Right renal cortex interstitium (tissue), 3 donors: Measurements from ENCODE around the gene FBXO34. TPM values are rescaled to one million over a fixed set of nuclear protein-coding genes. Genes with fewer than 3 reads are reported as not detected.
"Not testable (repeated sequence)": the region's sequence is repeated elsewhere in the genome, so short reads cannot be mapped to it uniquely, and the experiment has no call there.

ENCODE experiments used
- DNase-seq, 3 donors: peaks; one replicate each; pipeline ENCODE4 v3.0.0-alpha.2; 2013; ENCODE audit warnings: low read depth in 3 of 3, low spot score in 2 of 3
- polyA plus RNA-seq, 3 donors: library from polyadenylated mRNA; unstranded; fragments of 120-200 nt; gene quantifications; one replicate each; pipeline ENCODE4 v1.2.1, GENCODE V29; 2013; ENCODE audit not compliant: insufficient read length in 3 of 3

The FBXO34 gene
- polyA plus RNA-seq, 3 donors: 39.9 to 42.3 (median 40.7) TPM

DNA sequence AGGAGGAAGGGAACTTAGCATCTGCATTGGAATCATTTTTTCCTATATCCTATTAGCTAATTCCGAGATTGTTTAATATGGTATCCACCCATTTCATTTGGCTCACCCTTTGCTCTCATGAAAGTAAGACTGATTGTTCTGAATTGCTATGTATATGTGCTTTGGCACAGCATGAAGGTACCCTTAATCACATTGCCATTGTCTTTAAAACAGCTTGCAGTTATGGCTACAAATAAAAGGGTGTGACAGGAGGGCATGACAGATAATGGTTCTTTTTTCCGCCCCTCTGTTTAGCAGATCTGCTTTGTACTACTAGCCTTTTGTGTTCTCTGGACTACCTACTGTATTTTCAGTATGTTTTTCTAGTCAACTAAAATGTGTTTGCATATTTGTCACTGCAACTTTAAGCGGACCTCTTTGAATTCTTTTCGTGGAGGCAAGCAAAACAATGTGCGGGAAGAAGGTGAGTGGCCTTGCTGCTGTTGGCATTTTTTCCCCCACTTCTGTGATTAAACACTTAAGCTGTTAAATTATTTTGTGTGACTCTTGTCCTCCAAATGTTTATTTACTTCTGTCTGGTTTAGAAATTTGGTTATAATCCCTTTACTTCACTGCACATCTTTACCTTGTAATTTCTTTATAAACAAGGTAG, 35.8 kb downstream of the FBXO34 start:
- no peak for DNase-seq

DNA sequence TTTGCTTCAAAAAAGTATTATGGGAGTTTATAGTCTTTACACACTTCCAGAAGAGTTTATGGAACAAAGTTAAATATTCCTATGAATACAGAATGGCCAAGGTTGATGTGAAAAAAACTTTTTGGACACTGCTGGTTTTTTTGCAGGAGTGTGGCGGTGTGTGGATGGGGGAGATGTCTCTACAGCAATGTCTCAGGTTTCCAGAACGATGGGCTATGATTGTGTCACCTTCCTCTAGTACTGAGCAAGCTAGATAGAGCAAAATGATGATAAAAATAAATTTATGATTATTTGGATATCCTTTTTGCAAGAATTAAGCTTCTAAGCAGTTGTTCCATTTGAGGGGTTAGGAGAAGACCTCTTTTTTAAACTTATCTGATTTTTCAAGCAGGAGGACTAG, 37.9 kb downstream of the FBXO34 start:
- no peak for DNase-seq

DNA sequence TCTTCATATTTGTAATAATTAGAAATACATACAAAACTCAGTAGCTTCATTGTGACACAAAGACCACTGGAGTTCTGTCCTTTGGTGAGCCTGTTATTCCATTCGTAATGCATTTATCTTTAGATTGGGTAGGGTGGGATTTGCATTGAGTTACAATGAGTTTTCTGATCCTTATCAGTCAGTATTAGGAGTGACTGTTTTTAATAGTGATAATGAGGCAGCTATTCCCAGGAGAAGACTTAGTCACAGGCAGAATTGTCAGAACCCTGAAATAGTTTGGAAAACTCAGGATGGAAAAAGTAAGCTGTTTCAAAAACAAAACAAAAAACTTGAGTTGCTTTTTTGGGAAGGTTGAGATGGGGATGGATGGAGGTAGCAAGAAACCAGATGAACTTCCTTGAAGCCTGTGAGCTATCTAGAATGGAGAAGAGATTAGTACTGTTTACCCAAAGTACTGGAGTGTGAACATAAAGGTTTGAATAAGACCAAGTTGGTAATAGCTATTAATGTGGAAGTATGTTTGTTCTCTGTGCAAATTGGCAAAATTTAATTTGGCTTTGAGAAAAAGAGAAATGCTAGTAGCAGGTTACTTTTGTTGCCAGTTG, 38.6 kb downstream of the FBXO34 start:
- no peak for DNase-seq

DNA sequence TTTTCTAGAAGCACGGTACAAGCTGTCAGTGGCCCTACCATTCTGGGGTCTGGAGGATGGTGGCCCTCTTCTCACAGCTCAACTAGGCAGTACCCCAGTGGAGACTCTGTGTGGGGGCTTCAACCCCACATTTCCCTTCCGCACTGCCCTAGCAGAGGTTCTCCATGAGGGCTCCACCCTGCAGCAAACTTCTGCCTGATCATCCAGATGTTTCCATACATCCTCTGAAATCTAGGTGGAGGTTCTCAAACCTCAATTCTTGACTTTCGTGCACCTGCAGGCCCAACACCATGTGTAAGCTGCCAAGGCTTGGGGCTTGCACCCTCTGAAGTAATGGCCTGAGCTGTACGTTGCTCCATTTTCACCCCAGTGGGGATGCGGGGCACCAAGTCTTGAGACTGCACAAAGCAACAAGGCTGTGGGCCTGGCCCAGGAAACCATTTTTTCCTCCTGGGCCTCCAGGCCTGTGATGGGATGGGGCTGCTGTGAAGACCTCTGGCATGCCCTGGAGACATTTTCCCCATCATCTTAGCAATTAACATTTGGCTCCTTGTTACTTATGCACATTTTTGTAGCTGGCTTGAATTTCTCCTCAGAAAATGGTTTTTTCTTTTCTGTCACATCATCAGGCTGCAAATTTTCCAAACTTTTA, 41.3 kb downstream of the FBXO34 start:
- not testable (repeated sequence) for DNase-seq

DNA sequence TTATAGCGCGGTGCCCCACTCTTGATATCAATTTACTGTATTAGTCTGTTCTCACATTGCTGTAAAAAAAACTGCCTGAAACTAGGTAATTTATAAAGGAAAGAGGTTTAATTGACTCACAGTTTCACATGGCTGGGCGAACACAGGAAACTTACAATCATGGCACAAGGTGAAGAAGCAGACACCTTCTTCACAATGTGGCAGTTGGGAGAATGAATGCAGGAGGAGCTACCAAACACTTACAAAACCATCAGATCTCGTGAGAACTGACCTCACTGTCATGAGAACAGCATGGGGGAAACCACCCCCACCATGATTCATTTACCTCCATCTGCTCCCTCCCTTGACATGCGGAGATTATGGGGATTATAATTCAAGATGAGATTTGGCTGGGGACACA, 42.3 kb downstream of the FBXO34 start:
- DNase-seq: no peak

DNA sequence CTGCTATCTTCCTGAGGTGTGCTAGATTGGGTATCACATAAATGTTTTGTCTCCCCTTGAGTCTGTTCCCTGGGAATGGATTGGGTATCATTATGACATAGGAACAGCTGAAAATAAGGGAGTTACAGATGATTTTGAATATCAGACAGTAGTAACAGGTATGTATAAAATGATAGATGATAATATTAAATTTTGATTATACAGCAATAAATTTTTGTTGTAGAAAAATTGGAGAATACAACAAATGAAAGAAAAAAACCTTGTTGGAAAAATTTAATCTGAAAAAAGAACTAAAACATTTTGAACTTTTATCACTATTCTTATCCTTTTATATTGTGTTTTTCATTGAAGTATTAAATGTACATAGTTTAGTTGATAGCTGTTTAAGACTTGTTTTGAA, 43.2 kb downstream of the FBXO34 start:
- no peak for DNase-seq

DNA sequence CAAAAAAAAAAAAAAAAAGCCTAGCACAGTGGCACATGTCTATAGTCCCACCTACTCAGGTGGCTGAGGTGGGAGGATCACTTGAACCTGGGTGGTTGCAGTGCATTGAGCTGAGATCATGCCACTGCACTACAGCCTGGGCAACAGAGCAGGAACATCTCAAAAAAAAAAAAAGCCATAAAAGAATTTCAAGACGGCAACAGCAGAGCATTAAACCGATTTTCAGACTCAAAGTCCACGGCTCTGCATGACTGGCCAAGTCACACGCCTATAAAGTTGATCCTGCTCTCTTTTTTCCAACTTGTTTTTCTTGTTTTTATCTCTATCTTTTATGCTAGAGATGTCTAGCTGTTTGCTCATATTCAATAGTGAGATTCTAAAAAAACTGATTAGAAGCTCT, 45.3 kb downstream of the FBXO34 start:
- no peak for DNase-seq

DNA sequence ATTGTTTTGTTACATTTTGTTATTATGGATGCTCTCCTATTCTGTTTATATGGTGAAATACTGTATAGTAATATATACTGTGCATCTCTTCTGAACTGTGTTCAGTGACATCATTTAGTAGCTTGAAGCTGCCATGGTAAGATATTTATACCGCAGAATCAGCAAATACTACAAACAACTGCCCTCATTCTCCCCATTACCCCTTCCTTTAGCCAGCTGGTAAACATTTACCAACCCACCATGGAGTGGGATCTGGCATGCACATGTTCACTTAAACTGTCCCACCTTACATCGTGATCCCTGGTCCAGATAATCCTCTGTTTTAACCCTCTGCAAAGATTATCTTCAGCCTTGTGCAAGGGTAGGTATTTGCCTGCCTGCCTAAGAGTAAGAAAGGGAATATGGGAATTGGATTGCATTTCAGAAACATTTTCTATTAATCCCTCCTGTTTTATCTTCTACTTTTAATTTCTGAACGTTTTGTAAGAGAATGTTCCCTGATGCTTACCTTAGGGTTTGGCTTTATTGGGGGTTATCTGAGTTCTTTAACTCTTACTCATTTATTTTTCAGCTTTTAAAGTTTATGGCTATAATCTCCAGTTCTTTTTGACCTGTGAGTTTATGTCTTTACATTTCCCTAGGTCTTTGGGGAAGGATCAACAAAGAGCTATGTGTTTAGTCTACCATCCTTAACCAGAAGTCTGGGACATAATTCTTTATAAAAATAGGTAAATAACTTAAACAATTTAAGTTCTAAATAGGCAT, 46.5 kb downstream of the FBXO34 start:
- no peak for DNase-seq

DNA sequence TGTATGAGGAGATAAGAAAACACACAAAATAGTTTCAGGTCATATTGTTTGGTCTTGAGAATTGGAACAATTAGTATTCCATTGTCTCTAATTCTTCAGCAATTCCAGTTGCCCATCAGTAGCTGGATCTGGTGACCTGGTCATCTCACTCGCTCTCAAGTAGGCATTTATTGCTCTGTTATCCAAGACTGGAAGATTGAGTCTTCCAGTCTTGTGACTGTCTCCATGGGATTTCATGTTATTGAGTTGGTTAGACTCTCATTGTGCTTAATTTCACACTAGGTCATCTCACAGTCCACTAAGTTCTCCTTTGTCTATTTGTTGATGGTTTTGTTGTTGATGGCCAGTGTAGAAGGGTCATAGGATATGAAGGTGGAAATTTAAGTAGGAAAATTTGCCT, 47.5 kb downstream of the FBXO34 start:
- DNase-seq: no peak

DNA sequence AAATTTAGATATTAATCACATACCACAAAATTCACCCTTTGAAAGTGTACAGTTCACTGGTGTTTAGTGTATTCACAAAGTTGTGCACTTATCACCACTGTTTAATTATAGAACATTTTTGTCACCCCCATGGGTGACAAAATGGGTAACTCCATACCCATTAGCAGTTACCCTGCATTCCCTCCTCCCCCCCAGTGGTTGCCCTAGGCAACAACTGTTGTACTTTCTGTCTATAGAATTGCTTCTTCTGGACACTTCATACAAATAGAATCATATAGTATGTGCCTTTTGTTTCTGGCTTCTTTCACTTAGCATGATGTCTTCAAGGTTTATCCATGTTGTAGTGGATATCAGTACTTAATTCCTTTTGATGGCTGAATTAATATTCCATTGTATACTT, 52.7 kb downstream of the FBXO34 start:
- no peak for DNase-seq

DNA sequence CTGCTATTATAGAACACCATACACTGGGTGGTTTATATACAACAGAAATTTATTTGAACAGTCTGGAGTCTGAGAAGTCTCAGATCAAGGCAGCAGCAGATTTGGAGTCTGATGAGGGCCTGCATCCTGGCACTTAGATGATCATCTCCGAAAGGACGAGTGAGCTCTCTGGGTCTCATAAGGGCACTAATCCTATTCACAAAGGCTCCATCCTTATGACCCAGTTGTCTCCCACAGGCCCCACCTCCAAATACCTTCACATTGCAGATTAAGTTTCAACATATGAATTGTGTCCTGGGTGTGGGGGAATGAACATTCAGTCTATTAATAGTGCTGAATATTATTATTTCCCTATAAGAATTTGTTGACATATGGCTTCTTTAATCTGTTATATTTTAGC, 53.6 kb downstream of the FBXO34 start:
- no peak for DNase-seq

DNA sequence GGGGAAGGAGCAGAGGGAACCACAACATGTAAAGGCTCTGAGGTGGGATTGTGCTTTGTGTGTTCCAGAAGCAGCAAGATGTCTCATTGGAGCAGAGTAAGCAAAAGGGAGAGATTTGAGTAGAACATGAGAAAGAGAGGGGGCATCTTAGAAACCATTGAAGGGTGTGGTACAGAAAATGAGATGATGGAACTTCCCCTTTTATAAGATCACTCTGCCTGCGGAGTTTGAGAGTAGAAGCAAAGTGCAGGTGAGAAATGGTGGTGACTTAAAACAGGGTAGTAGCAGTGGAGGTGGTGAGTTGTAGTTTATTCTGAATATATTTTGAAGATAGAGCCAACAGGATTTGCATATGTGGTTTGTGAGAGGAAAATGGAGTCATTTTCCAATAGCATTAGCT, 56.0 kb downstream of the FBXO34 start:
- no peak for DNase-seq

DNA sequence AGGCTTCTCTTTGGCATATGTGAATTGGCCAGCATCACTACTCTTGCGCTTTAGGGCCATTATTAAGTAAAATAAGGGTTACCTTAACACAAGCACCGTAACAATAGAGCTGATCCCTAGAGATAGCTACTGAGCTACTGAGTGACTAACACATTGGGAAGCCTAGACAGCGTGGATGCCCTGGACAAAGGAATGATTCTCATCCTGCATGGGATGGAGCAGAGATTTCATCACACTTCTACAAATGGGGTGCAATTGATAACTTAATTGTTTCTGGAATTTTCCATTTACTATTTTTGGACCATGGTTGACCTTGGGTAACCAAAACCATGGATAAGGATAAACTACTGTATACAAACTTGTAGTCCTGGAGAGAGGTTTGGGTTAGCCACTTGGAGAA, 57.1 kb downstream of the FBXO34 start:
- DNase-seq: no peak

DNA sequence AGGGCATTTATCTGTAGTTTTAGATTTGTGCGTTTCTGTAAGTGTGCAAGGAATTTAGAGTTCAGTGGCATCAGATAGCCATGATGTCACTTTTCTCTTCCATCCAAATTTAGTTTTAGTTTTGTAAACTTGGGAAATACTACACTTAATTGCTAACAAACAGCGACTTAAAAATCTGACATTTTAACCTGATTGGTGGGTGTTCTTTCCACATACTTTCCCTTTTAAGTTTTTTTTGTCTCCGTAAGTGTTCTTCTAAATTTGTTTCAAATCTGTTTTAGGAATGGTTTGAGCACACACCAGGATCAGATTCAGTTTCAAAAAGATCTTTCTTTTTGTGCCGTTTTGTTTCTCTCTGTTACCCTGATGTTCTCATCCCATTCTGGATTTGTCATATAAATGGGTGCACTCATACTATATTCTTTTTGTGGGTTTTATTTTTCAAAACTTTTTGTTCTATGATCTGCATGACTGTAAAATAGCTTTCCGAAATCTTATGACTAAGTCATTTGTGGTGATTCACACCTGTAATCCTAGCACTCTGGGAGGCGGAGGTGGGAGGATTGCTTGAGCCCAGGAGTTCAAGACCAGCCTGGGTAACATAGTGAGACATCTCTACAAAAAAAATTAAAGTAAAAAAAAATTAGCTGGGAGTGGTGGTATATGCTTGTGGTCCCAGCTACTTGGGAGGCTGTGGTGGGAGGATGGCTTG, 58.9 kb downstream of the FBXO34 start:
- DNase-seq: no peak

DNA sequence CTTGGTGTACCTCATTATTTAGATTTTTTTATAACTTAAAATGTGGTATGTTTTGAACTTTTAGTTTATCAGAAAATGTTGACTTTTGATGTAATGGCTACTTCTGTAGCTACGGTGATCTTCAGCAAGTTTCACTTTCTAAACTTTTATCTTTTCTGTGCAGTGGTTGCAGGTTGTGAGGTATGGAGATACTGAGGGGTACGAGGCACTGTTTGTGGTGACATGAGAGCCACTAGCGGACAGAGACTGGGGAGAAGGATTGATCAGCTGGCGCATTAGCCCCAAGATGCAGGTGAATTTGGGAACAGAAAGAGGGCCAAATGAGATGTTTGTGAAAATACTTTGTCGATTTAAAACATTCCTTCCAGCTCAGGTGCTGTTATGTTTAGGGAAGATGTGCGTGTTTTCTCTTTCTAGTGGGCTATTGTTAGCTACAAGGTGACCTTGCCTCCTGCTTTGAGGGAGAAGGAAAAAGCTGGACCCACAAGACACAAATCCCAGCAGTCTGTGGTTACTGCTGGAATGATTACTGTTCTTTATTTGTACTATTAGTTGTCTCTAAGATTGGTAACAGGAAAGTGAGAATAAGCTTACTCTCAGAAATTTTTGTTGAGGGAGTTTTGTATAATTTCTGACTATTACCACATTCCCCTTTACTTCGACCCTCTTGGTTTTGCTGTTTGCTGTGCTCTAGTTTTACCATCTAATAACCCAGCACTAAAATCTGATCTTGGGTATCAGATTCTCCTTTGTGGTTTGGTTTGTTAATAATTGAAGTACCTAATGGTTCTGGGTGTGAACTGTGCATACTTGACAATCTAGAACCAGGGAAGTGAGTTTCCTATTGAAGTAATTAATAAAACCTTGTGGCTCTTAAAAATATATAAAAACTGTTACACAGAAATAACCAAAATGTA, 61.7 kb downstream of the FBXO34 start:
- DNase-seq: no peak

DNA sequence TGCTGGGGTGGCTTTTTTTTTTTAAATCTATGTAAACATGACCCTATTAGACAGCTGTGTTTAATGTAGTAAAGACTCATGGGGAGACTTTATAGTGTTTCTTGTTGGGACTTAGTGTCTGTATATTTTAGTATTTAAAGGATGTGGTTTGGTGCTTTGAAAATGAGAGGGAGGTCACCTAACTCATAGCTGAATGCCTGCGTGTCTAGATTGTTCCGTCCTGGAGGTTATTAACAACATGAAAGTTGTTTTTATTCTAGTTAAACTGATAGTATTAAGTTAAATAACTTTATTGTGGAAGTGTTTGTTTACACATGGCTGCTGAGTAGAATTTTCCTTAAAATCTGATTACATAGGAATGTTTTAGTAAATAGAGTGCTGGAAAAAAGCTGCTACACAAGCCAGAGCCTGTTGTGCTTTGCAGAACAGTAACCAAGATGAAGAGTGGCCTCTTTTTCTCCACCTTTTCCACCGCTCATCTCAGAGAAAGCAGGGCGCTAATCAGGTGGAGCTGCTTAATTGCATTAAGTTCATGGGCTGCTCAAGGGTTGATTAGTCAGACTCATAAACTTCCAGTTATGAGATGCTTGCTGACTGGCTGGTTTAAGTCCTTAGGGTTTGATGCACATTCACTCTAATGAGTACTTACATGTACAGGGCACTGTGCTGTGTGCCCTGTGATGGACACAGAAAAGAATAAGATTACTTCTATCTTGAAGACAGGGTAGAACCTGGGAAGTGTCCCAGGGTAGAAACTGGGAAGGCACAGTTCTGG, 62.7 kb downstream of the FBXO34 start:
- no peak for DNase-seq

DNA sequence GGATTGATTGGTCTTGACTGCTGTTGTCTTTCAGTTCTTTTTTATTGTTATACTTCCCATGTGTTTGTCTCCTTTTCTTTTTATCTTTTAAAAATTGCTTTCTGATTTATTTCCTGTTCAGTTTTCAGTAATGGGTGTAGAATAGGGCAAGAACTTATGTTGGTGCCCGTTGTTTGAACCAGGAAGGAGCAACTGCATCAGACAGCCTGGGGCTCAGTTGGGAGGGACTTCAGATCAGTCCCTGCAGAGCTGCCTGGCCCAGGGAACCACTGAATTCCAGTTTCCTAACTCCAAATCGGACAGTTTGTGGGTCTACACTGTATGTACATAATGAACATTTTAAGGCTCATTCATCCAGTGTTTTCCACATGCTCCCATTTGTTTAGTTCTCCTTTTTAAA, 64.9 kb downstream of the FBXO34 start:
- DNase-seq: no peak

DNA sequence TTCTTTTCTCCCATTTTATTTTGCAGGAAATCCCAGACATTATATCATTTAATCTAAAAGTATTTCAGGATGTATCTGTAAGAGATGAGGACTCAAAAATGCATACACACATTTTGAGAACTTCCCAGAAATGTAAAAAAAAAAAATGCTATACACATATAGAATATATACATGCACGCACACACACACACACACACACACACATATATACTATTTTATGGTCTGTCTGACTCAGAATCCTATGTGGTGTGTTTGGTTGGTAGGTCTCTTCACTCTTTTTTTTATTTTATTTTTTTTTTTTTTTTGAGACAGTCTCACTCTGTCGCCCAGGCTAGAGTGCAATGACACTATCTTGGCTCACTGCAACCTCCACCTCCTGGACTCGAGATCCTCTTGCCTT, 65.5 kb downstream of the FBXO34 start:
- DNase-seq: no peak

DNA sequence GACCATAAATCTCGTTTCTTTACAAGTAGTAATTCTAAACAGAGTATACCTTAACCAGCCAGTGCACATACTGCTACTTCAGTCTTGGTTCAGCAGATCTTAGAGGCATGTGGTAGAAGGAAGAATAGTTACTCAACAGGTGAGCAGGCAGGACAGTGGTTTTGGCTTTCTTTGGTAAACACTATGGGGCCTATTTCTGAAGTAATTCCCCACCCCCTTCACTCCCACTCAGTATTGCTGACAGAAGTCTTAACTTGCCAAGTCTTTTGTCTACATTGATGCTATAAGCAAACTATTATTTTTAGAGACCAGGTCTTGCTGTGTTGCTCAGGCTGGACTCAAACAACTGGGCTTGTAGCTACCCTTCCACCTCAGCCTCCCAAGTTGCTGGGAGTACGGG, 68.5 kb downstream of the FBXO34 start:
- no peak for DNase-seq
